ENCODE results near the gene ZSWIM8.

GRCh38 chr10:73816917-73817729, 31.7 kb downstream of the ZSWIM8 start:
- TF ChIP-seq, protein P1, sequence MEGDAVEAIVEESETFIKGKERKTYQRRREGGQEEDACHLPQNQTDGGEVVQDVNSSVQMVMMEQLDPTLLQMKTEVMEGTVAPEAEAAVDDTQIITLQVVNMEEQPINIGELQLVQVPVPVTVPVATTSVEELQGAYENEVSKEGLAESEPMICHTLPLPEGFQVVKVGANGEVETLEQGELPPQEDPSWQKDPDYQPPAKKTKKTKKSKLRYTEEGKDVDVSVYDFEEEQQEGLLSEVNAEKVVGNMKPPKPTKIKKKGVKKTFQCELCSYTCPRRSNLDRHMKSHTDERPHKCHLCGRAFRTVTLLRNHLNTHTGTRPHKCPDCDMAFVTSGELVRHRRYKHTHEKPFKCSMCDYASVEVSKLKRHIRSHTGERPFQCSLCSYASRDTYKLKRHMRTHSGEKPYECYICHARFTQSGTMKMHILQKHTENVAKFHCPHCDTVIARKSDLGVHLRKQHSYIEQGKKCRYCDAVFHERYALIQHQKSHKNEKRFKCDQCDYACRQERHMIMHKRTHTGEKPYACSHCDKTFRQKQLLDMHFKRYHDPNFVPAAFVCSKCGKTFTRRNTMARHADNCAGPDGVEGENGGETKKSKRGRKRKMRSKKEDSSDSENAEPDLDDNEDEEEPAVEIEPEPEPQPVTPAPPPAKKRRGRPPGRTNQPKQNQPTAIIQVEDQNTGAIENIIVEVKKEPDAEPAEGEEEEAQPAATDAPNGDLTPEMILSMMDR (conservative IDR thresholded peaks at IDR 0.05 in 1 of 2, IDR thresholded peaks at IDR 0.05 in 1 of 2; ENCODE audit: low read depth in 1 of 2, low read length in 2 of 2) = no peak
- TF ChIP-seq EZH2 (IDR thresholded peaks at IDR 0.05; ENCODE audit: low read length, missing control alignments) = no peak
